ENCODE measurements around the gene PPM1F.
"Not testable (repeated sequence)": the region's sequence is repeated elsewhere in the genome, so short reads cannot be mapped to it uniquely, and the experiment has no call there.

PPM1F gene

GRCh38 chr22:21939935-21940334 is 12.7 kb downstream of the PPM1F start:
- not testable (repeated sequence) for DNase-seq

- DNase-seq: no peak
These were observed 13.2 kb downstream of the PPM1F start for GRCh38 chr22:21939461-21939913.

GRCh38 chr22:21938906-21939305 is 13.7 kb downstream of the PPM1F start:
- DNase-seq: no peak

GRCh38 chr22:21938071-21938822 is 14.4 kb downstream of the PPM1F start:
- peak; percentile 76 for DNase-seq

- DNase-seq: no peak
These were observed 14.9 kb downstream of the PPM1F start for GRCh38 chr22:21937821-21938070.

GRCh38 chr22:21937041-21937820 is 15.4 kb downstream of the PPM1F start:
- DNase-seq: no peak

GRCh38 chr22:21936151-21936775 is 16.4 kb downstream of the PPM1F start:
- no peak for DNase-seq

GRCh38 chr22:21933910-21934309 is 18.7 kb downstream of the PPM1F start:
- no peak for DNase-seq

- DNase-seq: no peak
These were observed 19.2 kb downstream of the PPM1F start for GRCh38 chr22:21933413-21933812.

- no peak for DNase-seq
These were observed 20.3 kb downstream of the PPM1F start for GRCh38 chr22:21932347-21932746.

GRCh38 chr22:21931056-21931455 is 21.6 kb downstream of the PPM1F start:
- DNase-seq: no peak

GRCh38 chr22:21929253-21929652 is 23.4 kb downstream of the PPM1F start:
- peak; percentile 8 for DNase-seq

GRCh38 chr22:21928048-21928447 is 24.6 kb downstream of the PPM1F start:
- no peak for DNase-seq

GRCh38 chr22:21927174-21927823 is 25.3 kb downstream of the PPM1F start:
- no peak for DNase-seq

GRCh38 chr22:21926728-21927127 is 25.9 kb downstream of the PPM1F start:
- DNase-seq: peak; percentile 75

GRCh38 chr22:21923163-21923561 is 29.5 kb downstream of the PPM1F start:
- DNase-seq: no peak

- no peak for DNase-seq
These were observed 30.1 kb downstream of the PPM1F start for GRCh38 chr22:21922370-21923162.

- no peak for DNase-seq
These were observed 30.9 kb downstream of the PPM1F start for GRCh38 chr22:21921729-21922128.

GRCh38 chr22:21921184-21921721 is 31.4 kb downstream of the PPM1F start:
- DNase-seq: no peak

GRCh38 chr22:21920341-21921183 is 32.1 kb downstream of the PPM1F start:
- no peak for DNase-seq

GRCh38 chr22:21919526-21920307 is 32.9 kb downstream of the PPM1F start:
- DNase-seq: no peak
